GM15510 (cell line): ENCODE results near the gene ADAMTSL1.

Experiments
- POLR2A ChIP-seq: IDR thresholded peaks from 3 replicates; pipeline ENCODE4 v1.6.1; 2011; ENCODE audit warnings: borderline replicate concordance; ENCODE audit not compliant: insufficient read length; ENCODE audit errors: extremely low read depth

Gene ADAMTSL1

GRCh38 chr9:18500451-18500850, 26.5 kb downstream of the ADAMTSL1 start:
- TF ChIP-seq POLR2A = no peak

DNA sequence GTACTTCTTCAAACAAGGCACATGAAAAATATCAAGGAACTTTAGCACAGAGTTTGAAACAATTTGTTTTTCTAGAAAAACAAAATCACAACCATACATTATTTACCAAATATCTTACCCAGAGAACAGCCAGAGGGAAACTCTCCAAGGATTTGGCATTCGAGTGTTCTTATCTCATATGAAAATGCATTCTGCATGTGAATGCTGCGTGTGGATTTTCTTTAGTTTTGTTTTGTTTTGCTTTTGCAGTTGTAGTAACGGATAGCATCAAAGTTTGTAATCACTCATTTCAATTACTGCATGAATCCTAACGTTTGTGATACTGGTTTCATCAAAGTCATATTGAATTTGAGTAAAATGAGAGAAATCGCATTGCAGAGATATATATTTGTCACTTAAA, 28.0 kb downstream of the ADAMTSL1 start:
- TF ChIP-seq POLR2A = no peak

GRCh38 chr9:18502546-18502945, 28.6 kb downstream of the ADAMTSL1 start:
- no peak for TF ChIP-seq POLR2A

DNA sequence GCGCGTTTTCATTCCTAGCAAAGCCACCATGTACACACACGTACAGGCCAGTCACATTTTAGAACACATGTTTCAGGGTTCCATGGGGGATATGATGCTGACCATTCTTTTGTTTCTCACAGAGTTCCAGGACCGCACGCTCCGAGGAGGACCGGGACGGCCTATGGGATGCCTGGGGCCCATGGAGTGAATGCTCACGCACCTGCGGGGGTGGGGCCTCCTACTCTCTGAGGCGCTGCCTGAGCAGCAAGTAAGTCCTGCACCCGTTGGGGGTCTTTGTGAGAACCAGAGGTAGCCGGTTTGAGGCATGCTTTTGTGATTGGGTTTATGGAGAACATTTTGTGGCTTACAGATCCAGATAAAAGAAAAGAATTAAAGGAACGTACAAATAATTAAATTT, 30.8 kb downstream of the ADAMTSL1 start:
- TF ChIP-seq POLR2A = no peak

DNA sequence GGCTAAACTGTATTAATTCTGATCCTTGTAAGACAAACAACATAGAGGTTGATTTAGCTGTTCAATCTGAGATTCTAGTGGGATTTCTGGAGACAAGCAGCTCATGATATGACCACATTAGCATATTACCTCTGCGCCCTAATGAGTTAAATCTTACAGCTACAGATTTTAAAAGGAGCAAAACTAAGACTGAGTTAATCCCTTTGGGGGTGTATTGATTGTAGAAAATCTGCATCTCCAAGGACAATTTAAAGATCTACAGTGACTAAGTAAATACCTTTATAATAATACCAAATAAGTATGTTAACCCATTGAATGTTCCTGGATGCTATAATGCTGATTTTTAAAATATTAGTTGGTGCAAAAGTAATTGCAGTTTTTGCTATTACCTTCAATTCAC, 33.2 kb downstream of the ADAMTSL1 start:
- no peak for TF ChIP-seq POLR2A

GRCh38 chr9:18516514-18516913, 42.6 kb downstream of the ADAMTSL1 start:
- TF ChIP-seq POLR2A = no peak

DNA sequence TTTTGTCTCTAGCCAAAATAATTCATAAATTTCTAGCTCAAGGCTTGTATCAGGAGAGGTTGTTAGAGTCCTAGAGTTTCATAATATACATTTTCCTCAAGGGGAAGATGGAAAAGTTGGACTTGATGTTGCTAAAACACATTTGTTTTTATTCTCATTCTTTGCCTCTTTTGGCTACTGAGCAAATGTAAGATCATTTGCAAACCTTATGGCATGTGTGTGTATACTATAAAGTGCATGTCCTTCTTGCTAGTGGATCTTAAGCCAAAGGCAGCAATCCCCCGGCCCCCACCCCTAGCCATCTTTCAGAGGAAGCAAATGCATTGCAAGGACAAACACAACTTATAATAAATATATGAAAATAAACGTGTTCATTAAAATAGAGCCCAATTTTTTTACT, 43.0 kb downstream of the ADAMTSL1 start:
- no peak for TF ChIP-seq POLR2A

DNA sequence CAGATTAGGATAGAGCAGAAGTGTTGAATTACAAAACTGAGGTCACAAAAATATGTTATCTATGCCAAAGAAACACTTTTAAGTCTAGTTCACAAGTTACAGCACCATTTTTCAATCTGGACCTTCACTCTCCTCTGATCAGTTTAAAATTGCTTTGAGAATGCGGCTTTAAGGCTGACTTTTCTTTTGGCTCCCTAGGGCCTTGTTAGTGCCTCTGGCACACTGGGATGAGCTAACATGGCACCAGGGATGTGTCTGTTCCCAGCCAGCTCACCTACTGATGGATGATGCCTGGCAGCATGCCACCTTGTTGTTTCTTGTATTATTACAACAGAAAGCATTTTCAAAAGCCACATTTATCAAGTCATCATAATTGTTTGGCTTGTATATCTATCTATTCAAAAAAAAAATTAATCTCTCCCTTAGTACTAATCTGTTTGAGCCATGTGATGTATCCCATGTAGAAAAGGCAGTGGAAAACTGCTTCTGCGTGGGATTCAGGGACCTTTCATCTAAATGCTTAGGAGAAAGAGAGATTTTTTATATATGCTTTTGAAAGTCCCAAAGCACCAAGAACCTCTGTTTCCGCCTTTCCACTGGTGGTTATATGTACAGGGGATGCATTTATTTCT, 46.6 kb downstream of the ADAMTSL1 start:
- TF ChIP-seq POLR2A = no peak

DNA sequence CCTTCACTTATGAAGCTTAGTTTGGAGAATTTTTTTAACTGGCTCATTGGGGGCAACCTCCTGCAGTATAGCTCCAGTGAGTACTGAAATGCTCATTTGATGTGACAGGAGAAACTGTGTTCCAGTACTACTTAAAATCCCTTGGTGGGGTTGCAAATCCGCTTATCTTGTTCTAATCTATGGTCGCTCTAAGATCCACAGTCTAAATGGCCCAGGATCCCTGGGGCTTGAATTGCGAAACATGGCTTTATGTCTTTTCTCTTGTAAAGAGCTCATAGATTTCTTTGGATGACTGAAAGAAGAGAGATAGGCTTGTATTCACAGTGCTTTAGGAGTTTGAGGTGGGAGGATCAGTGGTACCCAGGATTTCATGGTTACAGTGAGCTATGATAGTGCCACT, 52.7 kb downstream of the ADAMTSL1 start:
- no peak for TF ChIP-seq POLR2A

DNA sequence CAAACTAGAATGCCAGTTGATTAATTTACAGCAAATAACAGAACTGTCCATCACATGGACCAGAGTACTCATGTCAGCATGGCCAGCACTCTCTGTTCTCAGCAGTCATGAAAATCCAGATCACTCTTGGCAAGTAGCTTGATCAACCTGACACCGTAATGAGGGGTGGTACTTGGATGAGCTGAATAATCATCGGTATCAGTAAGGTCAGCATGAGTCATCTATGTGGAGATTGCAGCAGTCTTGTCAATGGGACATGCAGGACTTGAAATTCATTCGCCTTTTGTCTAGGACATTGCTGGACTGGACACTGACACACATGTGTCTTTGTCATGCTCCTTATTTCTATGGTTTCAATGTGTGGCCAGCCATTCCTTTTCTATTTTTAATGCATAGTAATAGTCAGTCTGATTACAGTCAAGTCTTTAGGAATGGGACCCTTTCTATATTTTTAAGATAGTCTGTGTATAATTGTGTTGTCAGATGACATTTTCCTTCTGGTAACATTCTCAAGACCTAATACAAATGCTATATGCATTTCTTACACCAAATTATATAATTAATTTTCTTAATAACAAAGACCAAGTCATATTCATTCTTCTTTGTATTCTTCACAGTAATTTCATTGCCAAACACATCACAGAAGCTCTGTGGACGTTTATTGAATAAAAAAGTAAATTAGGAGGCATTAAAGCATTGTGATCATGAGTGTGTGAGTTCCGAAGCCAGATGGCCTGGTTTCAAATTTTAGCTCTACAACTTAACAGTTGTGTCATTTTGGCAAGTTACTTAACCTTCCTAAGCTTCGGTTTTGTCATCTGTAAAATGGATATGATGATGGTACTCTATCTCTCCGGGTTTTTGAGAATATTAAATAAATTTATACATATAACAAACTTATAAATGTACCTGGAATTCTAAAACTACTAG, 57.4 kb downstream of the ADAMTSL1 start:
- no peak for TF ChIP-seq POLR2A

- TF ChIP-seq POLR2A = no peak
These were observed 60.7 kb downstream of the ADAMTSL1 start for GRCh38 chr9:18534611-18535010.

DNA sequence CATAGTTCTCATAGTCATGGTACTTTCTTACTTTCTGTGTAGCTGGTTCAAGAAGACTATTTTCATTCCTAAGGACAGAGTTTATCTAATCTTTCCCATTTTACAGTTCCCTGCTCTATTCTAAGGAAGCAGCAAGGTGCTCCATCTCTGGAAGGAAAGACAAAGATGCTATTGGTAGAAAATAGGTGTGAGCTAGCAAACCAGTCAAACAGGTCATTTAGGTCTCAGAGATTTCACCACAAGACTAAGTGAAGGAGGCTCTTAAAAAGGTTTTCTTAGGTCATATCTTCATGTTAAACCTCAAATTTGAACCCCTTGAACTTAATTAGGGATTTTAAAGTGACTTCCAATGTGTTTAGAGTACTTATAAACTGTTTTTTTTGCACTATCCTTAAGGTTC, 62.6 kb downstream of the ADAMTSL1 start:
- TF ChIP-seq POLR2A = no peak

DNA sequence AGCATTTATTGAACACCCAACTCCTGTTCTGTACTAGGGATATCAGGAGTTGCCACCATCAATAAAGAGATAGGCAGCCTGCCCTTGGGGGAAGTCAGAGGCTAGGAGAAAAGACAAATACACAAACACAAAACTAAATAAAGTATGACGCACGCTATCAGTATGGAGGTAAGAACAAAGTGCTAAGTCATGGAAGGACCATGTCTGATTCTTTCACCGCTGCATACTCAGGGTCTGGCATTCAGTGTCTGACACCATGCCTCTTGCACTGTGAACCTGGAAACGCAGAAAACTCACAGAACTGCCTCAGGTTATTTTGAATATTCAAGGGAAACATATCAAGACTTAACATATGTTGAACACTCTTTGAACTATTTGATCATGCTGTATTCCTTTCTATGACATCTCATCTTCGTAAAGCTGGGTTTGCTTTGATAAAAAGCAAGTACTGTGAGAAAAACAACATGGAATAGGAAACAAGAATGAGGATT, 65.3 kb downstream of the ADAMTSL1 start:
- TF ChIP-seq POLR2A = no peak

DNA sequence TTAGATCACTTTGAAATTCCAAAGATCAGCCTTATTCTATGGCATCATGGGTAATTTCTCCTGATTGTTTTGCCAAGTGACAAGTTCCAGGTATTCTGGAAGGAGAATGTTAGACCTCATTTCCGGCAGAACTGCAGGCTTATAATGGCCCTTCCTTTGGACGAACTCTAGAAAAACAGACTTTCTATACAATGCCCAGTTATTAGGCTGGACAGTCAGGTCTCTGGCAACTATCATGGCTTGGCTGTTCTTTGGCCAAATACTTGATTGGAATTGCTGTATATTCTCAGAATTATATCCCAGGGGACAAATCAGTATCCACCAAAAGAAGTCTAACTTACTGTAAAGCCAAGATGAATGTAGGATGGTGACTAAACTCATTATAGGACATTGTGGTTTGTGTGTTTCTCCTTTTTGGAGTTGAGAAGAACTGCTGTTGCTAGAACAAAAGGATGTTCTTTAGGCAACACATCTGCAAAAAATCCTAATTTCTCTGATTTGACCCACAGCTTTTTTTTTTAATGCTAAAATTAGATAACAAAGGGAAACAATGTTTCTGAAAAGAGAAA, 69.0 kb downstream of the ADAMTSL1 start:
- TF ChIP-seq POLR2A = no peak

DNA sequence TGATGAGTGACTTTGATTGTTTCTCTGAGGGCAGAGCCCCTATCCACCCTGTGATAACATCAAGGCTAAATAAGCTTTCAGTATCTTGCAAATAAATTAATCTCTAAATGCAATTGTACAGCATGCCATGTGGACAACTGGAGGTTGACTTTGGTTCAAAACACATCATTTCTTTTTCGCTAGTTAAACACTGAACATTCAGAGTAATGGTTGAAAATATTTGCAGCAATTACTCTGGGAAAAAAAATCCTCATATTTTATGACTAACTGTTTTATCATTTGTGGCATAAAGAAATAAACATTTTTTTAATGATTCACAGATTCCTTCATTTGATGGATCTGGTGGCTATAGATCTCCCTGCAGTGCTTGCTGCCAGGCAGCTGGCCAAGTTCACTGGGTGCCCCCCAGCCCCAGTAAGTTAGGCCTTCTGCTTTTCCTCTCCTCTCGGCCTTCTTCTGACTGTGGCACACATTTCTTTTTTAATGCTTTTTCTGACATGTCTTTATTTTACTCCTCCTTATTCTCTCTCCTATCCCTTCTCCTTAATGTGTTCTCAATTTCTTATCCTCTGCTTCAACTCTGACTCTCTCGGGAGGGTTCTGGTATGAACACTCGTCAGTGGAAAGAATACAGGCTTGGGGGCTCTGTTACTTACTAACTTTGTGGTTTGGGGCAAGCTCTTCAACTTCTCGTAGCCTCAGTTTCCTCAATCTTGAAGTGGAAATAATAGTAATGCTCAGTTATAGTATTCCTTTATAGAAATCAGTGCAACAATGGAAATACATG, 69.6 kb downstream of the ADAMTSL1 start:
- no peak for TF ChIP-seq POLR2A

DNA sequence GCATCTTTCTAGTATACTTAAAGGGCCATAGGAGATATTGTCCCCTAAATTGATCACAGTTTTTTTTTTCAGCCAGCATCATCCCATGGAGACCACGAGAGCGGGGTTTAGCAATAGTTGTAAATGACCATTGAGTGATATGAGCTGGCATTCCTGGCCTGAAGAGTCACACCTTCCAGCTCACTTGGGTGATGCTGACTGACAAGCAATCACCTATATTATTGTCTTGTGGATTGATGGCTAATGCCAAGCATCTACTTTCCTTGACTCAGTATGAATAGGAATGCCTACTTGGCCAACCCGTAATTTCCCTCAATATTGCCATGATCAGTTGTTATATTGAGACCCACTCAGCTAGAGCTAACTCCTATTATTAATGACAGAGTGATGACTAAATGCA, 70.5 kb downstream of the ADAMTSL1 start:
- no peak for TF ChIP-seq POLR2A
